Measurements from ENCODE around the gene PCBP2. TPM values are rescaled to one million over a fixed set of nuclear protein-coding genes. Genes with fewer than 3 reads are reported as not detected.
A peak's percentile ranks its signal among the peaks of the same experiment; 100 is the strongest.
"Not testable (repeated sequence)": the region's sequence is repeated elsewhere in the genome, so short reads cannot be mapped to it uniquely, and the experiment has no call there.

The PCBP2 gene
- polyA plus RNA-seq, 3 donors, result 1,070 to 1,171 (median 1,081) TPM

DNA sequence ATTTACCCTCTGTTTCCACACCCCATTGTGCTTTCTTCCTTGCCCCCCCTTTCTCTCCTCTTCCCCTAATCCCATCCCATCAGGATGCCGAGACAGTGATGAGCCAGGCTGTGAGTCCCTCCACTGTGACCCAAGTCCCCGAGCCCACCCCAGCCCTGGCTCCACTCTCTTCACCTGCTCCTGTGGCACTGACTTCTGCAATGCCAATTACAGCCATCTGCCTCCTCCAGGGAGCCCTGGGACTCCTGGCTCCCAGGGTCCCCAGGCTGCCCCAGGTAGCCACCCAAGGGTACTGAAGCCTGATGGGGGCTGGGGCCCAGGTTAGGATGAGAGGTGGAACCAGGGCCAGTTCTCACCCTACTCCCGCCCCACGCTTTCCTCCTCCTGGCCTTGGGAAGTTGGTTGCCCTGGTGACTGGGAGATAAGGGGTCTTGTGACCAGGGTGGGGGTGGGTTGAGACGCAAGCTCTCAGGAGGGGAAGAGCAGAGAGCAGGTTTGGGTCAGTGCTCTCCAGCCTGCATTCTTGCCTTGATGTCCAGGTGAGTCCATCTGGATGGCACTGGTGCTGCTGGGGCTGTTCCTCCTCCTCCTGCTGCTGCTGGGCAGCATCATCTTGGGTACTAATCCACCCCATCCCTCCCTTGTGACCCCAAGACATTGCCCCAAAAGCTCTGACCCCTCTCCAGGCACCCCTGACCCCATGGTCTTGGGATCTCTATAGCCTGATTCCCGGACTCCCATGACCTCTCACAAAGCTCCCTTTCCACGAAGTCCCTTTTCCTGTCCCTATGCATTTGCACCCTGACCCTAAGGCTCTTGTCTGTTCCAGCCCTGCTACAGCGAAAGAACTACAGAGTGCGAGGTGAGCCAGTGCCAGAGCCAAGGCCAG is 27.0 kb upstream of the PCBP2 start:
- DNase-seq, result no peak

DNA sequence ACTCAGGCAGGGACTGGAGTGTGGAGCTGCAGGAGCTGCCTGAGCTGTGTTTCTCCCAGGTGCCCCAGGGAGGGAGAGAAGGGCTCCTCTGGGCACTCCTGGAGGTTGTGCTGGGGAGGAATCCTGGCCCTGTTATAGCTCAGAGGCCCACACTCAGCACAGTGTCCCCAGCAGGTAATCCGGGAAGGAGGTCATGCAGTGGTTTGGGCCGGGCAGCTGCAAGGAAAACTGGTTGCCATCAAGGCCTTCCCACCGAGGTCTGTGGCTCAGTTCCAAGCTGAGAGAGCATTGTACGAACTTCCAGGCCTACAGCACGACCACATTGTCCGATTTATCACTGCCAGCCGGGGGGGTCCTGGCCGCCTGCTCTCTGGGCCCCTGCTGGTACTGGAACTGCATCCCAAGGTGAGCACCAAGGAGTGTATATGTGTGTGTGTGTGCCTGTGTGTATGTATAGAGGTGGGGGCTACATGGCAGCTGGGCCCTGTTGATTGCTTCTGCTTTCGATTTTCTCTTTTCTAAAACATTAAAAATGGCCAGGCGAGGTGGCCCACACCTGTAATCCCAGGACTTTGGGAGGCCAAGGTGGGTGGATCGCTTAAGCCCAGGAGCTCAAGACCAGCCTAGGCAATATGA is 26.3 kb upstream of the PCBP2 start:
- DNase-seq, result no peak

DNA sequence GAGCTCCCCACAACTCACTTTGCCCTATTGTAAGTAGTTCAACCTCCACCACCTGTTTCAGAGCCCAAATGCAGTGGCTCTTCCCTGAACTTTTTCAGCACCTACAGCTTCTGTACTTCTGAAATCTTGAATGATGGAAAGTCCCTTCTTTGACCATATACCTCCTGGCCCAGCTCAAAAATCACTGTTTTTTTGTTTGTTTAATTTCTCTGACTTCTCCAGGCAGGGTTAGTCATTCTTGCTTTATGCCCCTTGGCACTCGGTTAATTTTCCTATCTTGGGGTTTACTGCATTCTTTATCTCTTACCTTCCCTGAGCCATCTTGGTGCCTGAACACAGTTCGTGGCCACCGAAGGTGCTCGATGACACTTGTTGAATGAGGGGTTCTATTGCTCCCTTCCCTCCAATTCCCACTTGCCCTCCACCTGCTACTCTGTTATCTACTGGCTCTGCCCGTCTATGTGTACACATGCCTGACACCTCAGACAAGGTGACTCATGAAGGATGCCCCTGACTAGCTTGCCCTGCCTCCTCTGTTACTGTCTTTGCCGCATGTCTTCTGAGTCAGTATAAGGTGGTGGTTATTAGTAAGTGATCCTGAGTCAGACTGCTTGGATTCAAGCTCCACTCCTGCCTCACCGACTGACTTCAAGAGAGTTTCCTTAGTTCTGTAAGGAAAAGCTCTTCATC is 23.9 kb upstream of the PCBP2 start:
- DNase-seq, result no peak

DNA sequence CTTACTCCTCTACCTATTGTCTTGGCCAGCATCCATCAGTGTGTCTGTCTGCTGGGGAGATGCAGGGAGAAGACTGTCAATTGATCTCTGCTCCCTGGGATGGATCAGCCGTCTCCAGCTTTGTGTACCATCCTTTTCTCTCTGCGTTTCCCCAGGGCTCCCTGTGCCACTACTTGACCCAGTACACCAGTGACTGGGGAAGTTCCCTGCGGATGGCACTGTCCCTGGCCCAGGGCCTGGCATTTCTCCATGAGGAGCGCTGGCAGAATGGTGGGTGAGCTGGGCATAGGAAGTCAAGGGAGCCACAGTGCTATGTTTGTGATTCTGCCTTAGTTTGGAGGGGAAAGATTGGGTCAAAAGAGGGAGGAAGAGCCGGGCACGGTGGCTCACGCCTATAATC is 23.2 kb upstream of the PCBP2 start:
- DNase-seq, result no peak

DNA sequence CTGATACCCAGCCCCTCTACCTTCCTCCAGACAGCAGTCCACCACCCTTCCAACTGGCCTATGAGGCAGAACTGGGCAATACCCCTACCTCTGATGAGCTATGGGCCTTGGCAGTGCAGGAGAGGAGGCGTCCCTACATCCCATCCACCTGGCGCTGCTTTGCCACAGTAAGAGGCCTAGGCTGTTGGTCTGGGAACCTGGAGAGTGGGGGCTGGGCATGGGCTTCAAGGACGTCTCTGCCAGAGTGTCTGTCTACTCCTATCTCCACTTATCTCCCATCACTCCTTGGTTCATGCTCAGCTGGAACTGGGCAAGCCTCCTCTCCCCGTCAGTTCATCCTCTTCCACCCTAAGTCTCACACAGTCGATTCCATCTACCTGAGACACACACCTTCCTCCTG is 21.8 kb upstream of the PCBP2 start:
- no peak for DNase-seq

DNA sequence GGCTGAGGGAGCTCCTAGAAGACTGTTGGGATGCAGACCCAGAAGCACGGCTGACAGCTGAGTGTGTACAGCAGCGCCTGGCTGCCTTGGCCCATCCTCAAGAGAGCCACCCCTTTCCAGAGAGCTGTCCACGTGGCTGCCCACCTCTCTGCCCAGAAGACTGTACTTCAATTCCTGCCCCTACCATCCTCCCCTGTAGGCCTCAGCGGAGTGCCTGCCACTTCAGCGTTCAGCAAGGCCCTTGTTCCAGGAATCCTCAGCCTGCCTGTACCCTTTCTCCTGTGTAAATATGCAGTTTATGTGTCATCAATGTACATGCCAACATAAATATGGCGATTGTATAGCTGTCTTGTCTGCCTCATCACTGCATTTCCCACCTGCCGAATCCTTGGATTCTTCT is 20.7 kb upstream of the PCBP2 start:
- DNase-seq, result no peak

DNA sequence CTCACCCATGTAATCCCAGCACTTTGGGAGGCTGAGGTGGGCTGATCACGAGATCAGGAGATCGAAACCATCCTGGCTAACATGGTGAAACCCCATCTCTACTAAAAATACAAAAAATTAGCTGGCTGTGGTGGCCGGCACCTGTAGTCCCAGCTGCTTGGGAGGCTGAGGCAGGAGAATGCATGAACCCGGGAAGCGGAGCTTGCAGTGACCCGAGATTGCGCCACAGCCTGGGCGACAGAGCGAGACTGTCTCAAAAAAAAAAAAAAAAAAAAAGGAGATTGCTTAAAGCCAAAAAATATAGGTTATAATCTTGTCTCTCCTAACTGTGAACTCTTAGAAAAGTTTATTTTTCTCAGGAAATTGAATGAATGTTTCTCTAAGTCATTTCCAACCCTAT is 16.6 kb upstream of the PCBP2 start:
- DNase-seq, result not testable (repeated sequence)

DNA sequence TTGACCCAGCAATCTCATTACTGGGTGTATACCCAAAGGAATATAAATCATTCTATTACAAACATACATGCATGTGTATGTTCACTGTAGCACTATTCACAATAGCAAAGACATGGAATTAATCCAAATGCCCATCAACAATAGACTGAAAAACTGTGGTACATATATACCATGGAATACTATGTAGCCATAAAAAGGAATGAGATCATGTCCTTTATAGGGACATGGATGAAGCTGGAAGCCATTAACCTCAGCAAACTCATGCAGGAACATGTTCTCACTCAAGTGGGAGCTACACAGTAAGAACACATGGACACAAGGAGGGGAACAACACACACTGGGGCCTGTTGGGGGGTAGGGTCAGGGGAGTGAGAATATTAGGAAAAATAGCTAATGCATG is 12.3 kb upstream of the PCBP2 start:
- not testable (repeated sequence) for DNase-seq

DNA sequence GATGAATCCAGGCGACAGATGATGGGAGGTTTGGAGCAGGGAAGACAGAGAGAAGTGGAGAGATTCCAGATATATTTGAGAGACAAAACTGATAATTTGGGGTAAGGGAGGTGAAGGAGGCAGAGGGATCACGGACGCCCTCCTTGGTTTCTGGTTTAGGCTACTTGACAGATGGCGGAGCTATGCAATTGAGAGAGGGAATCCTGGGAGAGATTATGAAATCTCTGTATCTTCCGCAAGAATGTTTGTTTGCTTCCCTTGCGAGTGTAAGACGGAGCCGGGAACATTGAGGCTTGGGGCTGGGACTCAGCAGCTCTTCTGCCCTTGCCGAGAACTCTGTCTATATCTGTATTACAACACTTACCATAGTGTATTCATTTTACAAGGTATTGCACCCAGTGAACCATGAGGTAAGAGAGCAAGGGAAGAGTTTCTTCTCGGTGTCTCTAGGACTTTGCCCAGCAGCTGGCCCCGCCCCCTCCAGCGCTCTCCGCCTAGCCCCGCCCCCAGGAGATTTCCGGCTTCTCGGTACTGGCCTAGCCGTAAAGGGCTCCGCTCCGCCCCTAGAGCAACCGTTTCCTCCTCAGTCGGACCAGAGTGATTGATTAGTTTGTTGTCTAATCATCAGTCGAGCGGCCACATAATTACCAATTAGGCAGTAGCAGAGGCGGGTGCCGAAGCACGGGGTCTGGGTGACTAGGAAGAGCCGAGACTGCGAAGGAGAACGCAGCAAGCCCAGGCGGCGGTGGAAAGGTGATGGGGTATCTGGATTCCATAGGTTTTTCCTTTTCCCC is 10.7 kb upstream of the PCBP2 start, which contains the start of gene PRR13:
PRR13 (plus strand) TSS at position 695 of the 794 bp plus-strand sequence. CDS start 981 bp downstream, outside the sequence.
- peak; percentile 99 for DNase-seq

DNA sequence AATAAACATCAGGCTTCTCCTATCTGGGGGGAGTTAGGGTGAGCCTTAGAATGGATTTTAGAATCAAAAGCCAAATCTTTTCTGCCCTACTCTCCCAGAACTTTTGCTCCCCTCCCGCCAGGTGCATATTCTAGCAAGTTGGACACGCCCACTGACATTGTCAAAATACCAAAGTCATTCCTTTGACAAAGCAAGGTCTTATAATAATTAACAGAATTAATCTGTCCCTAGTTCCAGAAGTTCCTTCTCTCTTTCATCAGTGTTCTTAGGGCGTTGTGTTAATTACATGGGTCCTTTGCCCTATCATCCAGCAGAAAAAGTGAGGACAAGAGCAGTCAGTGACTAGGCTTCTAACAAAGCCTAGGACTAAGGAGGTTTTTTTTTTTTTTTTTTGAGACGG is 7.9 kb upstream of the PCBP2 start:
- DNase-seq, result no peak

DNA sequence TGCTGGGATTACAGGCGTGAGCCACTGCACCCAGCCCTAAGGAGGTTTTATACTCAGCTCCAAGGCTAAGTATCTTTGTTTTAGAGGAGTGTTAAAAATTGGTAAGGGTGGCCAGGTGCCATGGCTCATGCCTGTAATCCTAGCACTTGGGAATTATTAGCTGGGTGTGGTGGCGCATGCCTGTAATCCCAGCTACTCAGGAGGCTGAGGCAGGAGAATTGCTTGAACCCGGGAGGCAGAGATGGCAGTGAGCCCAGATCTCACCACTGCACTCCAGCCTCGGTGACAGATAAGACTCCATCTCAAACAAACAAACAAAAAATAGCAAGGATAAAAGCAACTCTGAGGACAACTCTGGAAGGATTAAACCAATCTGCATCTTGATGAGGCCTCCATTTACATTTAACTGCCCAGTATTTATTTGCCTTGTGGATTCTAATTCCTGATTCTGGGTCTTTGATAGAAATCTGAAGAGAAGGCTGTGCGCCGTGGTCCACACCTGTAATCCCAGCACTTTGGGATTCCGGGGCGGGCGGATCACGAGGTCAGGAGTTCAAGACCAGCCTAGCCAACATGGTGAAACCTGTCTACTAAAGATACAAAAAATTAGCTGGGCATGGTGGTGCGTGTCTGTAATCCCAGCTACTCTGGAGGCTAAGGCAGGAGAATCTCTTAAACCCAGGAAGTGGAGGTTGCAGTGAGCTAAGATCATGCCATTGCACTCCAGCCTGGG is 7.1 kb upstream of the PCBP2 start:
- DNase-seq, result not testable (repeated sequence)

DNA sequence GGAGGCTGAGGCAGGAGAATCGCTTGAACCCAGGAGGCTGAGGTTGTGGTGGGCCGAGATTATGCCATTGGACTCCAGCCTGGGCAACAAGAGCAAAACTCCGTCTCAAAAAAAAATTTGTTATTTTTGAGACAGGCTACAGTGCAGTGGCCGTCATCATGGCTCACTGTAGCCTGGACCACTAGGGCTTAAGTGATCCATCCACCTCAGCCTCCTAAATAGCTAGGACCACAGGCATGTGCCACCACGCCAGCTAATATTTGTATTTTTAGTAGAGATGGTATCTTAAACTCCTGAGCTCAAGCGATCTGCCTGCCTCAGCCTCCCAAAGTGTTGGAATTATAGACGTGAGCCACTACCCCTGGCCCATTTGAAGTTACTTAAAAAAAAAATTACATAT is 966 bp upstream of the PCBP2 start:
- no peak for DNase-seq

DNA sequence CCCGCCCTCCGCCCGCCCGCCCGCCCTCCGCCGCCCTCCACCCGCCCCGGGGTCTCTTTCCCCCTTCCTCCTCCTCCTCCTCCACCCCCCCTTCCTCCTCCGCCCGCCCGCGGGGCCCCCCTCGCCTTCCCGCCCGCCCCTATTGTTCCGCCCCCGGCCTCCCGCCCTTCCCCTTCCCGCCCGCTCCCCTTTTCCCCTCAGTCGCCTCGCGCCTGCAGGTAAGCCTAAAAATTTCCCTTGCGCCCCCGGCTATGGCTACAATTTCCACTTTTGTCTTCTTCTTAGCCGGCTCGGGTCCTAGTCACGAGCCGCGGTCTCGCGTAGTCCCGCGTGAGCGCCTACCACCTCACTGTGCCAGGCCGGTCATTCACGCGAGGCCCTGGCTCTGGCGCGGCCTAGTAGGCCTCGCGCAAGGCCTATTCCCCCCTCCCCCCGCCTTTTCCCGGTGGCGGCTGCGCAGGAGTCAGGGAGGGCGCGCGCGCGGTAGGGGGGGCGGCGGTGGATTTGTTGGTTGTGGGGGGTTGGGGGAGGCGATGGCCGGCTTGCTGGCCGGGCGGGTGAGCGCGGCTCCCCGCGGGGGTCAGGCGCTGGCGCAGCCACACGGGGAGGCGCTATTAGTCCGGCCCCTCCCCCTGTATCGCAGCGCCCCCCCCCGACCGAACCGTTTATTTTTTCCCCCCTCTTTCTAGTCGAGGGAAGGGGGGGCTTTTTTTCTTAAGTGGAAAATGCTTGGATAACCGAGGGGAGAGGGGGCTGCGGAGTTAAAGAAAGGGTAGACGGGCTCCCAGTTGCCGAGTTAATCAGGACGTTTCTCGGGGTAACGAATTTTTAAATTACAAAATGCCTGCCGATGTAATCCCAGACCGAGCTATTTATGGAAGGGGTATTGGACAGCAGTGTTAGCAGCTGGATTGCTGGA is 516 bp downstream of the PCBP2 start:
- peak; percentile 87 for DNase-seq

DNA sequence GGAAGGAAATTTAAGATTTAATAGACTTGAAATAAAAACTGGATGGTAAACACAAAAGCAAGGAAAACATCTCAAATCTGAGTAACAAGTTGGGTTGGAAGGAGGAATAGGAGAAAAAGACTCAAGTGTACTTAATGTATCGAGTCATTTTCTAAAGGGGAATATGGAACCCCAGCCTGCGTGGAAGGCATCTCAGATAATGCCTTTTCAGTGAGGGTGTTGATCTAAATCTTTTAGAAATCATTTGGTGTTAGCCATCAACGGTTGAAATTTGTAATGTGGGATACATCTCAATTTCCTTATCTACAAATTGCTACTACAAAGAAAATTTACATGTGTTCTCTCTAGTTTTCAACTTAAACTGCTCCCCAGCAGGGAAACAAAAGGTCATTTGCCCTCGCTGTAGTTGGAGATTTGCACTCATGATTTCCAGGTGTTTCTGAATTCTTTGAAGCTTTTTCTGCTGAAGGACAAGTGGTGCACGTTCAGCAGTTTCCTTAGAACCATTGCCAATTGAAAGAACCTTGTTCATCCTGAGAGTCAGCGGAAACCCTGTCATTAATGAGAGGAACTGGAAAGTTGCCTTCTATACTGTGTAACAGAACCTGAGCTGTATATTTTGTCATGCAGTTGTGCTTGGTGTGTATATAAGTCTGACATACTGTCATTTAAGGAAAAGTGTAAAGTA is 2.2 kb downstream of the PCBP2 start:
- DNase-seq, result no peak

DNA sequence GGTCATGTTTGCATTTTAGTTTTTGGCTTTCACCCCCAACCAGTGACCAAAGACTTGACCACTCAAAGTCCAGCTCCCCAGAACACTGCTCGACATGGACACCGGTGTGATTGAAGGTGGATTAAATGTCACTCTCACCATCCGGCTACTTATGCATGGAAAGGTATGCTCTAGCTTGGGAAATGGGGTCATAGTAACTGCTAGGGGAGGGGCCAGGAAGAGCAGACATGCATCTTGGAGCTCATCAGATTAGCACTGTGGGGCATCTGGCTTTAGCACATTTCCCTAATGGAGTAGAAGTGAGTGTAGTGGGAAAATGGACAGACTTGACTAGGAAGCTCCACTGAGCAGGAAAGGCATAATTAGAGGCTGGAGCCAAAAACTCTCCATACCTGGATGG is 2.8 kb downstream of the PCBP2 start:
- DNase-seq, result no peak

DNA sequence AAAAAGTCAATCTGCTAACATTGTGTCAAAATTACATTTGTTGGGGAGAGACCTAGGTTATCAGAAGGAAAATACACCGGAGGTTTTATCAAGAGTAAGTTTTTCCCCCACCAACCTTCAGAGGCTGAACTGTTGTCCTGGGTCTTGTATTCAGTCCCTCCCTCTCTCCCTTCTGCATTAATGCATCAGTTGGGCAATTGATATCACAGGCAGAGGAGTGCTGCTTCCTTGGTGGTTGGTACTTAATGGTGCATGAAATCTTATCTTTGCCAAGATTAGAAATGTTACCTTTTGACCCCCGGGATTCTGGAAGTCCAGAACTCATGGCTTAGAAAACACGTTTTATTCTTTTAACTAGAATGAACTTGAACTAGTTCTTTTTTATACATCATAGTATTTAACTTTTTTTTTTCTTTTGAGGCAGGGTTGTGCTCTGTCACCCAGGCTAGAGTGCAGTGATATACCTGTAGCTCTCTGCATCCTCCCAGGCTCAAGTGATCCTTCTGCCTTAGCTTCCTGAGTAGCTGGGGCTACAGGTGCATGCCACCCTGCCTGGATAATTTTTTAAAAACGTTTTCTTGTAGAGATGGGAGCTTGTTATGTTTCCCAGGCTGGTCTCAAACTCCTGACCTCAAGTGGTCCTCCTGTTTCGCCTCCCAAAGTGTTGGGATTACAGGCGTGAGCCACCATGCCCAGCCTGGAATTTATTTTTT is 4.9 kb downstream of the PCBP2 start:
- DNase-seq, result no peak

DNA sequence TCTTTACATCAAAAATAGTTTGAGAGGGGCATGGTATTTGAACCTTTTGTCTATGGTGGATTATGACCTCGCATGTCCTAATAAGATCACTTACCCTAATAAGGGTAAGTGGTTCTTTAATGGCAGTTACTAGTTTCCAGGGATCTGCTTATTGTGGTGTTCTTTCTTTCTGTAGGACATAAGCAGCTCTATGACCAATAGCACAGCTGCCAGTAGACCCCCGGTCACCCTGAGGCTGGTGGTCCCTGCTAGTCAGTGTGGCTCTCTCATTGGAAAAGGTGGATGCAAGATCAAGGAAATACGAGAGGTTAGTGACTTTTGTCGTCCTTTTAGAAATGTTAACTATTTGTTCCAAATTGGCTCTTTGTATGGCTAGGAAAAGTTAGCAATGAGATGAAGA is 7.2 kb downstream of the PCBP2 start:
- DNase-seq, result no peak

DNA sequence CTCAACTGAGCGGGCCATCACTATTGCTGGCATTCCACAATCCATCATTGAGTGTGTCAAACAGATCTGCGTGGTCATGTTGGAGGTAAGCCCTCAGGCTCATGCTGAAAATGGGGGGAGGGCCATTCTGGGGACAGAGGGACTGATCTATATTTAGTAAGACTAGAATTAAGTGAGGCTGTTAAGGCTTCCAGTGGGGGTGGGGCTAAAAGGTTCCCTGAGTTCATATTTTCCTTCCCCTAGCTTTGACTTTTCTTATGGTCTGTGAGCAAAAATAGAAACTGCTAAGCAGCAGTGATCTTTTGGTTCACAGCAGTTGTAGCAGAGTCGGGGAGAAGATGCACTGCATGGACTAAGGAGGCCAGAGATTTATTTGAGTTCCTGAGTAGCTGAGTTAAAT is 9.2 kb downstream of the PCBP2 start:
- no peak for DNase-seq

DNA sequence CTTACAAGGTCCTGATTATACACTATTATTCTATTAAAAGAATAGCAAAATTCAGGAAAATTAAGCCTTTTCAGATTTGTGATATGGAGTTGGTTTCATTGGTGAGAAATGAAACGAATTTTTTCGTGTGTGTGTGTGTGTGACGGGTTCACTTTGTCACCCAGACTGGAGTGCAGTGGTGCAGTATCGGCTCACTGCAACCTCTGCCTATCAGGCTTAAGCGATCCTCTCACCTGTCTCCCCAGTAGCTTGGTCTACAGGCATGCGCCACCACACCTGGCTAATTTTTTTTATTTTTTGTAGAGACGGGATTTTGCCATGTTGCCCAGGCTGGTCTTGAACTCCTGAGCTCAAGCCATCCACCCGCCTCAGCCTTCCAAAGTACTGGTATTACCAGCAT is 9.7 kb downstream of the PCBP2 start:
- no peak for DNase-seq

Measured in renal pelvis (tissue), 4 donors.